ENCODE results near the gene RNF157.

DNA sequence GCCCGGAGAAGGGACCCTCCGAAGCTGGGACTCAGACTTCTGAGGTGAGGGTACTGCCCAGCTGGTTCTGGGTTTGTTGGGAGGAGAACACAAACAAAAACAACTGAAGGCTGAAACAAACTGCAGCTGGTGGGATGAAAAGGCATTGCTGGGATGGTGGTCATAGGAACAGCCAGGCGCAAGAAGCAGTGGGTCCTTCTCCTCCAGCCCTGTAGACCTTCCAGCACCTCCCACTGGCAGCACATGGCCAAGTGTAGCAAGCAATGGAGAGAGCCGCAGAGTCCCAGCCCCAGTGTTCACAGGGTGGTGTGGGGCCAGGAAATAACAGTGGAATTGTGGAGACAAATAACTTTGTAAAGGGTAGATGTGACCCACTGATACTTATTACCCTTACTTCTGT, 50.6 kb downstream of the RNF157 start:
- TF ChIP-seq, protein P1, sequence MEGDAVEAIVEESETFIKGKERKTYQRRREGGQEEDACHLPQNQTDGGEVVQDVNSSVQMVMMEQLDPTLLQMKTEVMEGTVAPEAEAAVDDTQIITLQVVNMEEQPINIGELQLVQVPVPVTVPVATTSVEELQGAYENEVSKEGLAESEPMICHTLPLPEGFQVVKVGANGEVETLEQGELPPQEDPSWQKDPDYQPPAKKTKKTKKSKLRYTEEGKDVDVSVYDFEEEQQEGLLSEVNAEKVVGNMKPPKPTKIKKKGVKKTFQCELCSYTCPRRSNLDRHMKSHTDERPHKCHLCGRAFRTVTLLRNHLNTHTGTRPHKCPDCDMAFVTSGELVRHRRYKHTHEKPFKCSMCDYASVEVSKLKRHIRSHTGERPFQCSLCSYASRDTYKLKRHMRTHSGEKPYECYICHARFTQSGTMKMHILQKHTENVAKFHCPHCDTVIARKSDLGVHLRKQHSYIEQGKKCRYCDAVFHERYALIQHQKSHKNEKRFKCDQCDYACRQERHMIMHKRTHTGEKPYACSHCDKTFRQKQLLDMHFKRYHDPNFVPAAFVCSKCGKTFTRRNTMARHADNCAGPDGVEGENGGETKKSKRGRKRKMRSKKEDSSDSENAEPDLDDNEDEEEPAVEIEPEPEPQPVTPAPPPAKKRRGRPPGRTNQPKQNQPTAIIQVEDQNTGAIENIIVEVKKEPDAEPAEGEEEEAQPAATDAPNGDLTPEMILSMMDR (IDR thresholded peaks at IDR 0.05 in 2 of 3, conservative IDR thresholded peaks at IDR 0.05 in 1 of 3; ENCODE audit: control insufficient read depth in 2 of 3, extremely low read depth in 1 of 3, insufficient read depth in 1 of 3, low read depth in 3 of 3, low read length in 3 of 3), result no peak
- TF ChIP-seq SIN3A (IDR thresholded peaks at IDR 0.05; ENCODE audit: low read depth, low read length), result no peak
- no peak for TF ChIP-seq FOXM1 (IDR thresholded peaks at IDR 0.05; ENCODE audit: low read depth, low read length)
- TF ChIP-seq HCFC1 (IDR thresholded peaks at IDR 0.05; ENCODE audit: low read length), result no peak
- no peak for TF ChIP-seq MTA3 (IDR thresholded peaks at IDR 0.05; ENCODE audit: borderline replicate concordance, low read length)
- TF ChIP-seq RFX5 (IDR thresholded peaks at IDR 0.05; ENCODE audit: low read depth, low read length), result no peak
- TF ChIP-seq MYB (IDR thresholded peaks at IDR 0.05; ENCODE audit: borderline replicate concordance, low read depth, low read length), result no peak
- TF ChIP-seq POLR2A (IDR thresholded peaks at IDR 0.05; ENCODE audit: low read depth, low read length), result no peak
- no peak for TF ChIP-seq NBN (IDR thresholded peaks at IDR 0.05)
- TF ChIP-seq, protein P2, sequence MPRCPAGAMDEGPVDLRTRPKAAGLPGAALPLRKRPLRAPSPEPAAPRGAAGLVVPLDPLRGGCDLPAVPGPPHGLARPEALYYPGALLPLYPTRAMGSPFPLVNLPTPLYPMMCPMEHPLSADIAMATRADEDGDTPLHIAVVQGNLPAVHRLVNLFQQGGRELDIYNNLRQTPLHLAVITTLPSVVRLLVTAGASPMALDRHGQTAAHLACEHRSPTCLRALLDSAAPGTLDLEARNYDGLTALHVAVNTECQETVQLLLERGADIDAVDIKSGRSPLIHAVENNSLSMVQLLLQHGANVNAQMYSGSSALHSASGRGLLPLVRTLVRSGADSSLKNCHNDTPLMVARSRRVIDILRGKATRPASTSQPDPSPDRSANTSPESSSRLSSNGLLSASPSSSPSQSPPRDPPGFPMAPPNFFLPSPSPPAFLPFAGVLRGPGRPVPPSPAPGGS (IDR thresholded peaks at IDR 0.05; ENCODE audit: borderline replicate concordance, insufficient read depth, low read depth, low read length, poor library complexity, severe bottlenecking), result no peak

All from GM12878 (cell line).